ENCODE results near the gene ZBTB16.

- TF ChIP-seq CTCF (IDR thresholded peaks at IDR 0.05) (no peak), POLR2A (IDR thresholded peaks at IDR 0.05) (no peak)
Observed at GRCh38 chr11:114277637-114278341, 218.3 kb downstream of the ZBTB16 start.

Measured in esophagus squamous epithelium (tissue), 4 donors.